GM12878 (cell line): ENCODE data around the gene CPVL.

Experiments
- CBFB ChIP-seq: IDR thresholded peaks from 2 replicates; pipeline ENCODE4 v1.6.1; 2016; ENCODE audit warnings: antibody characterized with exemption, low read depth
- EGR1 ChIP-seq, 2 experiments: IDR thresholded peaks; 1 replicate in 1 of 2; 2 replicates in 1 of 2; pipeline ENCODE4 v1.6.1; 2011 to 2012; ENCODE audit warnings: low read depth in 2 of 2, low read length in 2 of 2, borderline replicate concordance in 1 of 2, mild to moderate bottlenecking in 1 of 2, moderate library complexity in 1 of 2
- MXI1 ChIP-seq: fragments of 150-350 bp; IDR thresholded peaks from 2 replicates; pipeline ENCODE4 v1.6.1; 2011; ENCODE audit warnings: low read depth, mild to moderate bottlenecking, inconsistent platforms, low read length, improper control_type of control experiment
- NBN ChIP-seq: fragments of 450-650 bp; IDR thresholded peaks from 2 replicates; pipeline ENCODE4 v1.6.1; 2016
- RAD21 ChIP-seq: IDR thresholded peaks from 2 replicates; pipeline ENCODE4 v1.6.1; 2011; ENCODE audit warnings: mild to moderate bottlenecking, low read depth, low read length, moderate library complexity; ENCODE audit not compliant: insufficient read depth
- RAD51 ChIP-seq: fragments of 450-650 bp; IDR thresholded peaks from 2 replicates; pipeline ENCODE4 v1.6.1; 2016; ENCODE audit warnings: moderate library complexity, mild to moderate bottlenecking, inconsistent platforms
- SUPT20H ChIP-seq: IDR thresholded peaks from 2 replicates; pipeline ENCODE4 v1.6.1; 2011; ENCODE audit warnings: low read depth, mild to moderate bottlenecking, low read length, moderate library complexity, borderline replicate concordance; ENCODE audit not compliant: control insufficient read depth
- ZNF217 ChIP-seq: fragments of 450-650 bp; IDR thresholded peaks from 2 replicates; pipeline ENCODE4 v1.6.1; 2017; ENCODE audit warnings: antibody characterized with exemption, mild to moderate bottlenecking
- TF ChIP-seq, protein P1 (sequence below), 3 experiments: IDR thresholded peaks in 2 of 3; conservative IDR thresholded peaks in 1 of 3; 2 replicates each; pipeline ENCODE4 v1.5.1; 2011; ENCODE audit warnings: low read depth in 3 of 3, low read length in 3 of 3, mild to moderate bottlenecking in 3 of 3, control low read depth in 2 of 3, moderate library complexity in 2 of 3, inconsistent platforms in 1 of 3, mixed read lengths in 1 of 3; ENCODE audit not compliant: control insufficient read depth in 2 of 3, insufficient read depth in 1 of 3; ENCODE audit errors: extremely low read depth in 1 of 3
- TF ChIP-seq, protein P2 (sequence below): fragments of 450-650 bp; IDR thresholded peaks from 2 replicates; pipeline ENCODE4 v1.6.1; 2017; ENCODE audit warnings: borderline replicate concordance

DNA sequence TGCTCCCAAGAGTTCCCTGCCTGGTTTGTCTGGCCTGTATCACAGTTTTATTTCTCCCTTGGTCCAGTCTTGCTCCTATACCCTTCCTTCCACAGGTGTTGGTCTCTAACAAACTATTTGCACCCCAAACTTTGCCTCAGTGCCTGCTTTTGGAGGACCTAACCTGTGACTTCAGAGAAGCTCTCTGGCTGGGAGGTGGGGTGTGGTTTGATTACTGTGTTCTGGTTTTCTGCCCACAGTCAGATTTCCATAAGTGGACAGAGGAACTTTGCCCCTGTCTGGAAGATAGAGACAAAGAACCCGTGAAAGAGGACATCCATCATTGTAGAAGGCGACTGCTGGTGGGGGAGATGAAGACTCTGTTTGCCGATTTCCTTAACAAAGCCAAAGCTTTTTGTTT, 132.4 kb downstream of the CPVL start:
- TF ChIP-seq, protein P1, sequence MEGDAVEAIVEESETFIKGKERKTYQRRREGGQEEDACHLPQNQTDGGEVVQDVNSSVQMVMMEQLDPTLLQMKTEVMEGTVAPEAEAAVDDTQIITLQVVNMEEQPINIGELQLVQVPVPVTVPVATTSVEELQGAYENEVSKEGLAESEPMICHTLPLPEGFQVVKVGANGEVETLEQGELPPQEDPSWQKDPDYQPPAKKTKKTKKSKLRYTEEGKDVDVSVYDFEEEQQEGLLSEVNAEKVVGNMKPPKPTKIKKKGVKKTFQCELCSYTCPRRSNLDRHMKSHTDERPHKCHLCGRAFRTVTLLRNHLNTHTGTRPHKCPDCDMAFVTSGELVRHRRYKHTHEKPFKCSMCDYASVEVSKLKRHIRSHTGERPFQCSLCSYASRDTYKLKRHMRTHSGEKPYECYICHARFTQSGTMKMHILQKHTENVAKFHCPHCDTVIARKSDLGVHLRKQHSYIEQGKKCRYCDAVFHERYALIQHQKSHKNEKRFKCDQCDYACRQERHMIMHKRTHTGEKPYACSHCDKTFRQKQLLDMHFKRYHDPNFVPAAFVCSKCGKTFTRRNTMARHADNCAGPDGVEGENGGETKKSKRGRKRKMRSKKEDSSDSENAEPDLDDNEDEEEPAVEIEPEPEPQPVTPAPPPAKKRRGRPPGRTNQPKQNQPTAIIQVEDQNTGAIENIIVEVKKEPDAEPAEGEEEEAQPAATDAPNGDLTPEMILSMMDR (IDR thresholded peaks at IDR 0.05 in 2 of 3, conservative IDR thresholded peaks at IDR 0.05 in 1 of 3; ENCODE audit: control insufficient read depth in 2 of 3, extremely low read depth in 1 of 3, insufficient read depth in 1 of 3, low read depth in 3 of 3, low read length in 3 of 3), result no peak
- TF ChIP-seq RAD21, result no peak
- TF ChIP-seq EGR1 (IDR thresholded peaks at IDR 0.05; ENCODE audit: borderline replicate concordance in 1 of 2, low read depth in 2 of 2, low read length in 2 of 2), result no peak
- TF ChIP-seq NBN, result no peak
- no peak for TF ChIP-seq SUPT20H
- no peak for TF ChIP-seq RAD51
- TF ChIP-seq, protein P2, sequence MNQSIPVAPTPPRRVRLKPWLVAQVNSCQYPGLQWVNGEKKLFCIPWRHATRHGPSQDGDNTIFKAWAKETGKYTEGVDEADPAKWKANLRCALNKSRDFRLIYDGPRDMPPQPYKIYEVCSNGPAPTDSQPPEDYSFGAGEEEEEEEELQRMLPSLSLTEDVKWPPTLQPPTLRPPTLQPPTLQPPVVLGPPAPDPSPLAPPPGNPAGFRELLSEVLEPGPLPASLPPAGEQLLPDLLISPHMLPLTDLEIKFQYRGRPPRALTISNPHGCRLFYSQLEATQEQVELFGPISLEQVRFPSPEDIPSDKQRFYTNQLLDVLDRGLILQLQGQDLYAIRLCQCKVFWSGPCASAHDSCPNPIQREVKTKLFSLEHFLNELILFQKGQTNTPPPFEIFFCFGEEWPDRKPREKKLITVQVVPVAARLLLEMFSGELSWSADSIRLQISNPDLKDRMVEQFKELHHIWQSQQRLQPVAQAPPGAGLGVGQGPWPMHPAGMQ, result no peak
- no peak for TF ChIP-seq CBFB
- no peak for TF ChIP-seq ZNF217
- TF ChIP-seq MXI1, result no peak
